Fibroblast of mammary gland (primary cell): ENCODE results near the gene RABGAP1L.
A peak's percentile ranks its signal among the peaks of the same experiment; 100 is the strongest.
"Not testable (repeated sequence)": the region's sequence is repeated elsewhere in the genome, so short reads cannot be mapped to it uniquely, and the experiment has no call there.

Experiments
- DNase-seq: peaks from one replicate; pipeline ENCODE4 v3.0.0-alpha.2; 2010; ENCODE audit warnings: low read depth
- H3K4me3 ChIP-seq: 2 replicates; pipeline ENCODE4 v1.5.1; 2011; ENCODE audit warnings: low read depth, mild to moderate bottlenecking, low read length, moderate library complexity; ENCODE audit not compliant: control insufficient read depth
- CTCF ChIP-seq: conservative IDR thresholded peaks from 2 replicates; pipeline ENCODE4 v1.5.1; 2011; ENCODE audit warnings: low read depth, low read length, inconsistent platforms; ENCODE audit not compliant: control insufficient read depth, insufficient read depth

Gene RABGAP1L

DNA sequence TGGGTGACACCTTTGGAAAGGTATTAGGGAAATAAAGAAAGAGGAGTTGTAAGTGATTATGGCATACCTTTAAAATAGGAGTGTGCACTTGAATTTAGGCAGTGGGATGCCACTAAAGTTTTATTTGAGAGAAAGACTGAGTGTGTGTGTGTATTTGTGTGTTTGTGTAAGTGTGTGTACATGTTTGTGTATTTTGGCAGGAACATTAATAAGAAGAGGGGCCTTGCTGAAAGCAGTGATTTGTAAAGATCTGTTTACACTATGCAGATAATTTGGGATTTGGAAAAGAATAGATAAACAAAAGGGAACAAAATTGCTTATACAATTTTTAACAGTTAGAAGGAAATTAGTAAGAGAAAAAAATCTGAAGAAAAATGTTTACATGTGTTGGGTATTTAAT lies 409.2 kb downstream of the RABGAP1L start:
- no peak for DNase-seq
- no peak for TF ChIP-seq CTCF
- H3K4me3 ChIP-seq = no peak overlapping the region

GRCh38 chr1:174569240-174569639 lies 409.9 kb downstream of the RABGAP1L start:
- no peak for TF ChIP-seq CTCF
- no peak for DNase-seq
- H3K4me3 ChIP-seq = no peak overlapping the region

DNA sequence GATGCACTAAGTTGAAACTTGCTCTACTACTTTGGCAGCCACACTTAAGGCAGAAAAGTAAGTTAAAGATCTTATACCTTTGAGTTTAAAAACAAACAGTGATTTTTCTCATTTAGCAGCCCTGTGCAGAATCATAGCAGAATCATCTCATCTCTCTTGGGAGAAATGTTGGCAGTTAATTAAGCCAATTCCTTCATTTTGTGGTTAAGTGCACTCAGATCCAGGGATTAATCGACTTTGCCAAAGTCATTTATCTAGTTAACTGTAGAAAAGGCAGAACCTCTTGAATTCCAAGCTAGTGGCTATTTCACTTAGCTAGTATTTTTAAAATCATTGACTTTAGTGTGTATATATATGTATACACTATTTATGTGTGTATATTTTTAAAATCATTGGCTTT lies 413.5 kb downstream of the RABGAP1L start:
- no peak overlapping the region for H3K4me3 ChIP-seq
- DNase-seq = peak; percentile 68
- TF ChIP-seq CTCF = no peak

DNA sequence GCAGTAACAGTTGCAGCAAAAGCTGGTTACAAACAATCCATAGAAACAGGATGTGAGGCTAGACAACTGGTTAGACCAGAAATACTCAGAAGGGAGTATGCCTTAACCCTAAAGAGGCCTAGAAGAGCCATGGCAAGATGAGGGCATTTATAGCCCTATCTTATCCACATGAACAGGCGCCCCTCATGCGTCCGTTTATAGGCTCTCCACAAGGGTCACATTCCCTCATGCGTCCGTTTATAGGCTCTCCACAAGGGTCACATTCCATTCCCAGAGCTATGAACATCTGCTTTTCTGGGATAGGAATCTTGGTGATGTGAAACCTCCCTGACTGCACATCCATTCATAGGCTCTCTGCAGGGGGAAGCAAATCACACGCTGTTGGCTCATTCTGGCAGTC lies 416.8 kb downstream of the RABGAP1L start:
- DNase-seq, H3K4me3 ChIP-seq: not testable (repeated sequence)

- no peak for DNase-seq
- H3K4me3 ChIP-seq = no peak overlapping the region
- no peak for TF ChIP-seq CTCF
These were observed 418.4 kb downstream of the RABGAP1L start for GRCh38 chr1:174577681-174578080.

- no peak for DNase-seq
- no peak for TF ChIP-seq CTCF
- H3K4me3 ChIP-seq = no peak overlapping the region
These were observed 421.5 kb downstream of the RABGAP1L start for GRCh38 chr1:174580801-174581200.

GRCh38 chr1:174583316-174583715 lies 424.0 kb downstream of the RABGAP1L start:
- no peak overlapping the region for H3K4me3 ChIP-seq
- no peak for DNase-seq
- no peak for TF ChIP-seq CTCF
